ENCODE measurements around the gene CADPS2. TPM values are rescaled to one million over a fixed set of nuclear protein-coding genes. Genes with fewer than 3 reads are reported as not detected.

Gene CADPS2
- total RNA-seq, 1 donor from 2014 or later = 0.22 TPM

GRCh38 chr7:122350701-122351100 lies 535.6 kb downstream of the CADPS2 start:
- no peak overlapping the region for H3K27ac Mint-ChIP-seq (ENCODE audit: unreplicated experiment)
- DNase-seq = no peak
- no peaks in the 10 kb centered on the region for H3K27me3 Mint-ChIP-seq (ENCODE audit: unreplicated experiment)
- no peak overlapping the region for H3K4me3 Mint-ChIP-seq (ENCODE audit: unreplicated experiment)
- H3K36me3 Mint-ChIP-seq (ENCODE audit: unreplicated experiment) = no peaks in the 10 kb centered on the region
- H3K4me1 Mint-ChIP-seq (ENCODE audit: low read depth, unreplicated experiment) = no peaks in the 10 kb centered on the region
- TF ChIP-seq, protein P1, sequence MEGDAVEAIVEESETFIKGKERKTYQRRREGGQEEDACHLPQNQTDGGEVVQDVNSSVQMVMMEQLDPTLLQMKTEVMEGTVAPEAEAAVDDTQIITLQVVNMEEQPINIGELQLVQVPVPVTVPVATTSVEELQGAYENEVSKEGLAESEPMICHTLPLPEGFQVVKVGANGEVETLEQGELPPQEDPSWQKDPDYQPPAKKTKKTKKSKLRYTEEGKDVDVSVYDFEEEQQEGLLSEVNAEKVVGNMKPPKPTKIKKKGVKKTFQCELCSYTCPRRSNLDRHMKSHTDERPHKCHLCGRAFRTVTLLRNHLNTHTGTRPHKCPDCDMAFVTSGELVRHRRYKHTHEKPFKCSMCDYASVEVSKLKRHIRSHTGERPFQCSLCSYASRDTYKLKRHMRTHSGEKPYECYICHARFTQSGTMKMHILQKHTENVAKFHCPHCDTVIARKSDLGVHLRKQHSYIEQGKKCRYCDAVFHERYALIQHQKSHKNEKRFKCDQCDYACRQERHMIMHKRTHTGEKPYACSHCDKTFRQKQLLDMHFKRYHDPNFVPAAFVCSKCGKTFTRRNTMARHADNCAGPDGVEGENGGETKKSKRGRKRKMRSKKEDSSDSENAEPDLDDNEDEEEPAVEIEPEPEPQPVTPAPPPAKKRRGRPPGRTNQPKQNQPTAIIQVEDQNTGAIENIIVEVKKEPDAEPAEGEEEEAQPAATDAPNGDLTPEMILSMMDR (IDR thresholded peaks at IDR 0.05; ENCODE audit: partially characterized antibody, unreplicated experiment) = no peak
- no peaks in the 10 kb centered on the region for H3K9me3 Mint-ChIP-seq (ENCODE audit: unreplicated experiment)

GRCh38 chr7:122344303-122344620 lies 542.0 kb downstream of the CADPS2 start:
- TF ChIP-seq, protein P1 (IDR thresholded peaks at IDR 0.05; ENCODE audit: partially characterized antibody, unreplicated experiment) = no peak
- Mint-ChIP-seq H3K4me1 (ENCODE audit: low read depth, unreplicated experiment) (no peaks in the 10 kb centered on the region), H3K27me3 (ENCODE audit: unreplicated experiment) (no peaks in the 10 kb centered on the region), H3K36me3 (ENCODE audit: unreplicated experiment) (no peaks in the 10 kb centered on the region), H3K9me3 (ENCODE audit: unreplicated experiment) (no peaks in the 10 kb centered on the region), H3K4me3 (ENCODE audit: unreplicated experiment) (no peak overlapping the region), H3K27ac (ENCODE audit: unreplicated experiment) (no peak overlapping the region)
- DNase-seq = no peak

- TF ChIP-seq, protein P1 (IDR thresholded peaks at IDR 0.05; ENCODE audit: partially characterized antibody, unreplicated experiment) = no peak
- no peaks in the 10 kb centered on the region for H3K36me3 Mint-ChIP-seq (ENCODE audit: unreplicated experiment)
- no peaks in the 10 kb centered on the region for H3K9me3 Mint-ChIP-seq (ENCODE audit: unreplicated experiment)
- H3K4me1 Mint-ChIP-seq (ENCODE audit: low read depth, unreplicated experiment) = no peaks in the 10 kb centered on the region
- H3K27ac Mint-ChIP-seq (ENCODE audit: unreplicated experiment) = no peak overlapping the region
- no peak for DNase-seq
- H3K27me3 Mint-ChIP-seq (ENCODE audit: unreplicated experiment) = no peaks in the 10 kb centered on the region
- H3K4me3 Mint-ChIP-seq (ENCODE audit: unreplicated experiment) = no peak overlapping the region
These were observed 542.5 kb downstream of the CADPS2 start for GRCh38 chr7:122343601-122344302.

- no peak for DNase-seq
- TF ChIP-seq, protein P1 (IDR thresholded peaks at IDR 0.05; ENCODE audit: partially characterized antibody, unreplicated experiment) = no peak
- Mint-ChIP-seq H3K27me3 (ENCODE audit: unreplicated experiment) (no peaks in the 10 kb centered on the region), H3K27ac (ENCODE audit: unreplicated experiment) (no peak overlapping the region), H3K4me1 (ENCODE audit: low read depth, unreplicated experiment) (peaks cover 10% of the 10 kb centered on the region), H3K9me3 (ENCODE audit: unreplicated experiment) (no peaks in the 10 kb centered on the region), H3K36me3 (ENCODE audit: unreplicated experiment) (no peaks in the 10 kb centered on the region), H3K4me3 (ENCODE audit: unreplicated experiment) (no peak overlapping the region)
These were observed 545.8 kb downstream of the CADPS2 start for GRCh38 chr7:122340427-122340826.

DNA sequence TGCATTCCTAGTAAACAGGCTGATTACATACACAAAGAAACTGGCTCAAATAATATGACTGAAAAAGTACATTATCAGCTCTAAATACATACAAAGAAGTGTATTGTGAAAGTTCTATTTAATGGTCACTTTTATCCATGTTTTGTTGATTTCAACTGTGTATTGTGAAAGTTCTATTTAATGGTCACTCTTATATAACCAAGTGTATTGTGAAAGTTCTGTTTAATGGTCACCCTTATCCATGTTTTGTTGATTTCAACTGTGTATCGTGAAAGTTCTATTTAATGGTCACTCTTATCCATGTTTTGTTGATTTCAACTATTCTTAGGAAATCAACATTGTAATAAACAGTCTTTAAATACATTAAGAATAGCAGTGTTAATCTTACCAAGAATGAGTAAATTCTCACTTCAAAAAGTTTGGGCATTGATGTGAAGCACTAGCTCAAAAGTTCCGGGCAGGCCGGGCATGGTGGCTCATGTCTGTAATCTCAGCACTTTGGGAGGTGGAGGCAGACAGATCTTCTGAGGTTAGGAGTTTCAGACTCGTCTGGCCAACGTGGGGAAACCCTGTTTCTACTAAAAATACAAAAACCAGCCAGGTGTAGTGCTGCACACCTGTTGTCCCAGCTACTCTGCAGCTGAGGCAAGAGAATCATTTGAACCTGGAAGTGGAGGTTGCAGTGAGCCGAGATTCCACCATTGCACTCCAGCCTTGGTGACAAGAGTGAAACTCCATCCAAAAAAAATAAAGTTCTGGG lies 546.9 kb downstream of the CADPS2 start:
- Mint-ChIP-seq H3K36me3 (ENCODE audit: unreplicated experiment) (no peaks in the 10 kb centered on the region), H3K4me3 (ENCODE audit: unreplicated experiment) (no peak overlapping the region), H3K27me3 (ENCODE audit: unreplicated experiment) (no peaks in the 10 kb centered on the region), H3K4me1 (ENCODE audit: low read depth, unreplicated experiment) (peaks cover 10% of the 10 kb centered on the region), H3K27ac (ENCODE audit: unreplicated experiment) (no peak overlapping the region), H3K9me3 (ENCODE audit: unreplicated experiment) (no peaks in the 10 kb centered on the region)
- TF ChIP-seq, protein P1 (IDR thresholded peaks at IDR 0.05; ENCODE audit: partially characterized antibody, unreplicated experiment) = no peak
- DNase-seq = no peak
